K562 (cell line): ENCODE measurements around the gene OXSM. TPM values are rescaled to one million over a fixed set of nuclear protein-coding genes. Genes with fewer than 3 reads are reported as not detected.

Source experiments
- BCLAF1 ChIP-seq, 2 experiments: fragments of 450-650 bp in 1 of 2; IDR thresholded peaks; 2 replicates each; pipeline ENCODE4 v1.6.1; 2011 to 2017; ENCODE audit warnings: low read depth in 2 of 2, antibody characterized with exemption in 1 of 2, borderline replicate concordance in 1 of 2, low read length in 1 of 2, mild to moderate bottlenecking in 1 of 2, mixed read lengths in 1 of 2; ENCODE audit not compliant: control insufficient read depth in 1 of 2
- BDP1 ChIP-seq: IDR thresholded peaks from 3 replicates; pipeline ENCODE4 v1.6.1; 2011; ENCODE audit not compliant: insufficient read length, insufficient read depth
- ILF3 ChIP-seq: fragments of 450-650 bp; IDR thresholded peaks from 2 replicates; pipeline ENCODE4 v1.6.1; 2018; ENCODE audit warnings: antibody characterized with exemption, mild to moderate bottlenecking, moderate library complexity, borderline replicate concordance
- NELFE ChIP-seq: IDR thresholded peaks from 2 replicates; pipeline ENCODE4 v1.6.1; 2011; ENCODE audit warnings: mild to moderate bottlenecking; ENCODE audit not compliant: insufficient read depth, insufficient read length
- NFYB ChIP-seq: IDR thresholded peaks from 2 replicates; pipeline ENCODE4 v1.6.1; 2011; ENCODE audit warnings: mild to moderate bottlenecking, moderate library complexity; ENCODE audit not compliant: insufficient read length; ENCODE audit errors: extremely low read depth
- PCBP2 ChIP-seq: fragments of 200-400 bp; formaldehyde crosslinking; IDR thresholded peaks from 2 replicates; pipeline ENCODE4 v1.6.1; 2018; ENCODE audit warnings: low read length, low read depth, mild to moderate bottlenecking, moderate library complexity; ENCODE audit not compliant: poor library complexity, severe bottlenecking
- POLR3A ChIP-seq: IDR thresholded peaks from 2 replicates; pipeline ENCODE4 v1.6.1; 2011; ENCODE audit warnings: borderline replicate concordance, mild to moderate bottlenecking, moderate library complexity; ENCODE audit not compliant: insufficient read length, insufficient read depth; ENCODE audit errors: extremely low read depth
- PTBP1 ChIP-seq: fragments of 200-400 bp; formaldehyde crosslinking; IDR thresholded peaks from 2 replicates; pipeline ENCODE4 v1.6.1; 2017; ENCODE audit warnings: low read depth, low read length
- RBM25 ChIP-seq: fragments of 200-400 bp; formaldehyde crosslinking; IDR thresholded peaks from 2 replicates; pipeline ENCODE4 v1.6.1; 2018; ENCODE audit warnings: low read length, low read depth, moderate library complexity; ENCODE audit not compliant: severe bottlenecking
- SRF ChIP-seq, 2 experiments: fragments of 250-450, 450-650 bp in 1 of 2; sonication (Bioruptor Pico) in 1 of 2; sonication (generic) in 1 of 2; formaldehyde crosslinking; IDR thresholded peaks; 2 replicates each; pipeline versions ENCODE4 v1.5.0 to v1.5.1; 2020 to 2022; ENCODE audit warnings: mild to moderate bottlenecking in 1 of 2, missing genetic modification reagents in 1 of 2
- THRAP3 ChIP-seq: fragments of 450-650 bp; IDR thresholded peaks from 2 replicates; pipeline ENCODE4 v1.6.1; 2016; ENCODE audit warnings: mild to moderate bottlenecking, inconsistent platforms, borderline replicate concordance
- XRCC3 ChIP-seq: fragments of 450-650 bp; IDR thresholded peaks from 2 replicates; pipeline ENCODE4 v1.6.1; 2017; ENCODE audit warnings: mild to moderate bottlenecking, moderate library complexity
- ZNF407 ChIP-seq: fragments of 450-650 bp; IDR thresholded peaks from 2 replicates; pipeline ENCODE4 v1.6.1; 2016; ENCODE audit warnings: low read depth
- polyA plus RNA-seq, 8 experiments: library from polyadenylated mRNA; depleted of rRNA in 4 of 8; stranded (reverse) in 5 of 8; unstranded in 3 of 8; fragments of >200 nt; fragmentation: Nextera tagmentation in 2 of 8; fragmentation: Illumina TruSeq in 1 of 8; extraction: Ambion mirVana in 2 of 8; extraction: Trizol in 1 of 8; gene quantifications; 2 replicates each; pipeline versions ENCODE4 v1.2.1 to v1.2.3, GENCODE V29; 2011 to 2014; ENCODE audit warnings: inconsistent platforms in 1 of 8, missing spikeins in 1 of 8
- total RNA-seq, 7 experiments: library from RNA; depleted of rRNA in 6 of 7; stranded (reverse); fragments of >200 nt in 6 of 7; fragmentation: Illumina TruSeq in 2 of 7; extraction: Trizol in 2 of 7; gene quantifications; 2 replicates each; pipeline versions ENCODE4 v1.2.1 to v1.2.3, GENCODE V29; 2011 to 2021; ENCODE audit warnings: low replicate concordance in 1 of 7

The OXSM gene
- total and polyA plus RNA-seq, 9 of the 15 experiments (the other 6 are each of a cell fraction or from before 2014, with no cell fraction given), result 24.0 to 107 (median 34.0) TPM

DNA sequence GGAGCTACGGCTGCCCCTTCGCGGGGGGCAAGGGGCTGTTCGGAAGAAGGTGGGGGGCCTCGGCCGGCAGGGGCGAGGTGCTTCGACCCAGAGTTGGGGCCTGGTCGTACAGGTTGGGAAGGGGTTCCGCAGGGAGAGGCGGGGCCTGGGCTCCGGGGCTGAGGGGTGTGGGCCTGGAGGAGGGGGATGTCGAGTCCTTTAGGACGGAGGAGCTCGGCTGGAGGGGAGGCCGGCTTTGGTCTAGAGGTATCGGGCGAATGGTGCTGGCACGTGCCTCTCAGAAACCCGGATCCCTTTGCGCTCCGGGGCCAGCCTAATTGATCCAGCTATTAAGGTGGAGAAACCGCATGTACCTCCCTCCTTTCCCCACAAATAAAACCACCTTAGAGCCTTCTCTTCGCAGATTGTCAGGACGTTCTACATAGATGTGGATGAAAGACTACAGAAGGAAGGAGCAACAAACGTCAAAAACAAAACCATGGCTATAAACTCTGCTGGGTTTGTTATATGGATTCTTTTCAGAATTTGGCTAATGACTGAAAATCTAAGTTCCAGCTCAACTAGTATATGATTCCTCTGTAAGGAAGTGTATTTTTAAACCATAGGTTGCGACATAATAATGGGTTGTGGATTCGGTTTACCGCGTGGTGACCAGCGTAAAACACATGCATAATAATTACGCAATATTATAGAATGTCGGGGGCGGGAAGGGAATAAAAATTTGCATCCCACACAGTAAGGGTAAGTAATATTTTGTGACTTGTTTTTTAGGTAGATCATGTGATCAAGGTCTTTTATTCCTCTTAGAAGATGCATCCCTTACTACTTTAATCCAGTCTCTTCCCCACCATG, 6.0 kb upstream of the OXSM start (continued):
- no peak for TF ChIP-seq BCLAF1 (IDR thresholded peaks at IDR 0.05; ENCODE audit: borderline replicate concordance in 1 of 2, control insufficient read depth in 1 of 2, low read depth in 2 of 2, low read length in 1 of 2)
- TF ChIP-seq XRCC3, result no peak
- TF ChIP-seq PTBP1, result no peak
- TF ChIP-seq THRAP3, result no peak
- TF ChIP-seq ILF3, result no peak
- no peak for TF ChIP-seq POLR3A
- no peak for TF ChIP-seq NELFE
- no peak for TF ChIP-seq ZNF407
- no peak for TF ChIP-seq RBM25
- no peak for TF ChIP-seq SRF (CRISPR knock-in tag; IDR thresholded peaks at IDR 0.05)
- TF ChIP-seq BDP1, result no peak
- TF ChIP-seq PCBP2, result no peak
- no peak for TF ChIP-seq NFYB
